NCI-H2227 (cell line): Measurements from ENCODE around the gene DENND2D.

Experiments
- DNase-seq: peaks from one replicate; lab custom pipeline; 2025; ENCODE audit not compliant: unreplicated experiment; lab: John Stamatoyannopoulos, UW

DENND2D gene

GRCh38 chr1:111179968-111180533 is 20.4 kb downstream of the DENND2D start:
- DNase-seq, result no peak

GRCh38 chr1:111176678-111177077 is 23.8 kb downstream of the DENND2D start:
- no peak for DNase-seq

GRCh38 chr1:111175349-111175748 is 25.1 kb downstream of the DENND2D start:
- no peak for DNase-seq

- no peak for DNase-seq
These were observed 26.4 kb downstream of the DENND2D start for GRCh38 chr1:111174070-111174469.

GRCh38 chr1:111172463-111172862 is 28.0 kb downstream of the DENND2D start:
- DNase-seq, result no peak

- no peak for DNase-seq
These were observed 36.3 kb downstream of the DENND2D start for GRCh38 chr1:111164151-111164550.

- no peak for DNase-seq
These were observed 37.1 kb downstream of the DENND2D start for GRCh38 chr1:111163363-111163762.

- DNase-seq, result no peak
These were observed 38.0 kb downstream of the DENND2D start for GRCh38 chr1:111162488-111162880.

- DNase-seq, result no peak
These were observed 38.5 kb downstream of the DENND2D start for GRCh38 chr1:111161843-111162487.

GRCh38 chr1:111157431-111157830 is 43.0 kb downstream of the DENND2D start:
- DNase-seq, result no peak

GRCh38 chr1:111154021-111154999 is 46.1 kb downstream of the DENND2D start:
- no peak for DNase-seq

GRCh38 chr1:111151838-111152237 is 48.6 kb downstream of the DENND2D start:
- DNase-seq, result no peak

- no peak for DNase-seq
These were observed 52.0 kb downstream of the DENND2D start for GRCh38 chr1:111148376-111148881.

GRCh38 chr1:111147948-111148347 is 52.5 kb downstream of the DENND2D start:
- DNase-seq, result no peak

- DNase-seq, result no peak
These were observed 54.3 kb downstream of the DENND2D start for GRCh38 chr1:111145963-111146768.

GRCh38 chr1:111145542-111145941 is 54.9 kb downstream of the DENND2D start:
- no peak for DNase-seq

GRCh38 chr1:111142356-111142975 is 58.0 kb downstream of the DENND2D start:
- DNase-seq, result no peak

GRCh38 chr1:111141245-111142220 is 58.9 kb downstream of the DENND2D start:
- no peak for DNase-seq

GRCh38 chr1:111140680-111140967 is 59.8 kb downstream of the DENND2D start:
- peak; percentile 66 for DNase-seq
